ENCODE results near the gene DLGAP1. TPM values are rescaled to one million over a fixed set of nuclear protein-coding genes. Genes with fewer than 3 reads are reported as not detected.

DLGAP1 gene
- total and polyA plus RNA-seq, 2 of the 4 experiments (the other 2 are of a cell fraction) = under 0.01 to 0.09 TPM

GRCh38 chr18:4251873-4252272, 203.2 kb downstream of the DLGAP1 start:
- ATAC-seq (ENCODE audit: low read depth) = no peak
- no peaks in the 10 kb centered on the region for H3K27me3 ChIP-seq (ENCODE audit: control insufficient read depth, insufficient read depth, low read length)
- H3K23ac ChIP-seq (ENCODE audit: low read depth, low read length) = no peak overlapping the region
- no peak overlapping the region for H3K4ac ChIP-seq (ENCODE audit: low read depth, low read length)
- H4K91ac ChIP-seq (ENCODE audit: insufficient read depth, low read depth, low read length) = no peak overlapping the region
- H2AFZ ChIP-seq (replicated peaks; ENCODE audit: low read length, poor library complexity) = no peak overlapping the region
- intact Hi-C loops (cut with micrococcal nuclease) = no loop called here
- H4K5ac ChIP-seq (ENCODE audit: low read depth, low read length) = no peak overlapping the region
- H3K9ac ChIP-seq (ENCODE audit: low read depth, low read length) = no peak overlapping the region
- H3K4me1 ChIP-seq (ENCODE audit: control insufficient read depth, insufficient read depth, low read length) = no peaks in the 10 kb centered on the region
- H2BK15ac ChIP-seq (ENCODE audit: low read depth, low read length) = no peak overlapping the region
- ChIA-PET POLR2A (ENCODE audit: unreplicated experiment) (no interaction called here), CTCF (no interaction called here)
- dilution Hi-C loops (cut with HindIII; ENCODE audit: low sequenced_read_pairs, unreplicated experiment) = no loop called here
- H3K4me2 ChIP-seq (ENCODE audit: low read depth, low read length) = no peak overlapping the region
- H3K56ac ChIP-seq (ENCODE audit: extremely low read depth, insufficient read depth, low read length) = no peak overlapping the region
- H3K36me3 ChIP-seq (ENCODE audit: control insufficient read depth, insufficient read depth, low read length) = no peaks in the 10 kb centered on the region
- H2AK9ac ChIP-seq (replicated peaks; ENCODE audit: low read depth, low read length, poor library complexity) = no peak overlapping the region
- H2BK5ac ChIP-seq (ENCODE audit: low read depth, low read length, poor library complexity, severe bottlenecking) = no peak overlapping the region
- no peak overlapping the region for H2BK20ac ChIP-seq (ENCODE audit: low read depth, low read length)
- peaks cover 4% of the 10 kb centered on the region; the same call in 1 of the 2 replicates for H3K9me3 ChIP-seq (ENCODE audit: control insufficient read depth, insufficient read depth, low read length)
- TF ChIP-seq MAZ (IDR thresholded peaks at IDR 0.05; ENCODE audit: borderline replicate concordance, low read depth, low read length) = no peak
- no peak for TF ChIP-seq USF2 (IDR thresholded peaks at IDR 0.05; ENCODE audit: low read depth, low read length)
- TF ChIP-seq BHLHE40 (IDR thresholded peaks at IDR 0.05; ENCODE audit: low read depth, low read length) = no peak
- no peak for TF ChIP-seq RFX5 (IDR thresholded peaks at IDR 0.05; ENCODE audit: low read depth, low read length)
- no peak for TF ChIP-seq CTCF (conservative IDR thresholded peaks at IDR 0.05; ENCODE audit: low read depth, low read length)
- no peak for TF ChIP-seq POLR2A (IDR thresholded peaks at IDR 0.05; ENCODE audit: low read depth, low read length)
- no peak for TF ChIP-seq ELK1 (IDR thresholded peaks at IDR 0.05; ENCODE audit: borderline replicate concordance, low read depth, low read length)
- no peak for TF ChIP-seq FOS (IDR thresholded peaks at IDR 0.05; ENCODE audit: low read depth, low read length)
- no peak for TF ChIP-seq NFE2L2 (IDR thresholded peaks at IDR 0.05; ENCODE audit: low read depth, low read length)
- no peak for TF ChIP-seq CEBPB (IDR thresholded peaks at IDR 0.05; ENCODE audit: low read depth, low read length)
- TF ChIP-seq SMC3 (IDR thresholded peaks at IDR 0.05; ENCODE audit: low read depth, low read length) = no peak
- TF ChIP-seq RAD21 (IDR thresholded peaks at IDR 0.05; ENCODE audit: low read length) = no peak
- no peak for TF ChIP-seq MAFK (IDR thresholded peaks at IDR 0.05; ENCODE audit: low read depth, low read length)
- no peak for TF ChIP-seq MXI1 (IDR thresholded peaks at IDR 0.05; ENCODE audit: borderline replicate concordance, low read depth, low read length)
- no peak for TF ChIP-seq RCOR1 (IDR thresholded peaks at IDR 0.05; ENCODE audit: insufficient replicate concordance, low read length)
- H4K8ac ChIP-seq (ENCODE audit: low read depth in 2 of 2, low read length in 2 of 2) = no peak overlapping the region
- no TSS peak for BruUV-seq (replicated peaks)
- no peaks in the 10 kb centered on the region for H4K20me1 ChIP-seq (ENCODE audit: insufficient read depth, low read length)
- WGBS, 2 experiments (ENCODE audit: extremely low coverage in 2 of 2, insufficient read length in 1 of 2) = no CpG with 5 or more reads among the region's 3 CpGs
- H3K4me3 ChIP-seq (ENCODE audit: insufficient read depth, low read depth, low read length) = no peak overlapping the region
- no peak overlapping the region for H2AK5ac ChIP-seq (ENCODE audit: low read depth, low read length)
- no peak overlapping the region for H3K27ac ChIP-seq (ENCODE audit: insufficient read depth, low read length)
- H3K79me1 ChIP-seq (ENCODE audit: low read depth in 1 of 2, low read length in 2 of 2) = no peaks in the 10 kb centered on the region
- H3K18ac ChIP-seq (ENCODE audit: low read depth, low read length) = no peak overlapping the region
- no peak for DNase-seq
- no peak overlapping the region for H2BK120ac ChIP-seq (ENCODE audit: low read depth, low read length)
- in situ Hi-C loops (cut with MboI; ENCODE audit: low sequenced_read_pairs) = loop anchor here (10.0 kb wide), 1 partner anchor 57 kb away; no protein-coding TSS in a partner anchor
- H3K9me1 ChIP-seq (ENCODE audit: insufficient read depth, low read length) = no peaks in the 10 kb centered on the region
- H3K14ac ChIP-seq (replicated peaks; ENCODE audit: low read depth, low read length) = no peak overlapping the region
